ENCODE results near the gene TBC1D9. TPM values are rescaled to one million over a fixed set of nuclear protein-coding genes. Genes with fewer than 3 reads are reported as not detected.
A peak's percentile ranks its signal among the peaks of the same experiment; 100 is the strongest.
"Not testable (repeated sequence)": the region's sequence is repeated elsewhere in the genome, so short reads cannot be mapped to it uniquely, and the experiment has no call there.

The TBC1D9 gene
- total RNA-seq, 2 experiments from 2014 or later: 0.20 to 0.33 TPM

GRCh38 chr4:140790765-140791164 is 34.6 kb upstream of the TBC1D9 start:
- Histone ChIP-seq H3K27ac (ENCODE audit: low read depth in 1 of 2, low read length in 2 of 2) (no peak overlapping the region), H3K36me3 (ENCODE audit: insufficient read depth, low read length) (no peaks in the 10 kb centered on the region), H3K4me1 (ENCODE audit: insufficient read depth, low read length) (no peaks in the 10 kb centered on the region), H3K27me3 (ENCODE audit: control insufficient read depth in 1 of 2, insufficient read depth in 2 of 2, low read length in 2 of 2) (peaks cover 0 to 5% of the 10 kb centered on the region in 2 experiments), H3K9me3 (ENCODE audit: control insufficient read depth in 1 of 2, insufficient read depth in 1 of 2, low read length in 2 of 2) (peaks cover 0 to 10% of the 10 kb centered on the region in 2 experiments), H3K4me3 (ENCODE audit: low read length) (no peak overlapping the region)
- Mint-ChIP-seq H3K4me1 (ENCODE audit: low read depth) (no peaks in the 10 kb centered on the region), H3K27me3 (peaks cover 16% of the 10 kb centered on the region), H3K27ac (no peak overlapping the region), H3K4me3 (no peak overlapping the region), H3K9me3 (no peaks in the 10 kb centered on the region), H3K36me3 (ENCODE audit: low read depth) (no peaks in the 10 kb centered on the region)
- no peak for TF ChIP-seq CTCF (IDR thresholded peaks at IDR 0.05)
- ChIA-PET CTCF (no interaction called here), POLR2A (no interaction called here)
- DNase-seq (peak in 3 of 14 experiments; percentile 35 to 65 (median 55)), ATAC-seq (ENCODE audit: poor library complexity) (no peak)
- intact Hi-C loops (cut with DNase I, micrococcal nuclease): no loop called here

GRCh38 chr4:140790171-140790570 is 34.0 kb upstream of the TBC1D9 start:
- Histone ChIP-seq H3K36me3 (ENCODE audit: insufficient read depth, low read length) (no peaks in the 10 kb centered on the region), H3K4me3 (ENCODE audit: low read length) (no peak overlapping the region), H3K9me3 (ENCODE audit: control insufficient read depth in 1 of 2, insufficient read depth in 1 of 2, low read length in 2 of 2) (peaks cover 0 to 10% of the 10 kb centered on the region in 2 experiments), H3K27ac (ENCODE audit: low read depth in 1 of 2, low read length in 2 of 2) (peak overlapping the region in 1 of 2 donors; percentile 31), H3K27me3 (ENCODE audit: control insufficient read depth in 1 of 2, insufficient read depth in 2 of 2, low read length in 2 of 2) (peaks cover 0 to 5% of the 10 kb centered on the region in 2 experiments), H3K4me1 (ENCODE audit: insufficient read depth, low read length) (no peaks in the 10 kb centered on the region)
- no peaks in the 10 kb centered on the region for H3K9me3 Mint-ChIP-seq
- no peaks in the 10 kb centered on the region for H3K36me3 Mint-ChIP-seq (ENCODE audit: low read depth)
- H3K27ac Mint-ChIP-seq: no peak overlapping the region
- no peaks in the 10 kb centered on the region for H3K4me1 Mint-ChIP-seq (ENCODE audit: low read depth)
- H3K4me3 Mint-ChIP-seq: no peak overlapping the region
- CTCF ChIA-PET: no interaction called here
- DNase-seq: no peak
- POLR2A ChIA-PET: no interaction called here
- no peak for TF ChIP-seq CTCF (IDR thresholded peaks at IDR 0.05)
- no peak for ATAC-seq (ENCODE audit: poor library complexity)
- H3K27me3 Mint-ChIP-seq: peaks cover 16% of the 10 kb centered on the region
- intact Hi-C loops (cut with DNase I, micrococcal nuclease): no loop called here

- Mint-ChIP-seq H3K9me3 (no peaks in the 10 kb centered on the region), H3K4me3 (no peak overlapping the region), H3K27ac (no peak overlapping the region), H3K4me1 (ENCODE audit: low read depth) (no peaks in the 10 kb centered on the region), H3K36me3 (ENCODE audit: low read depth) (no peaks in the 10 kb centered on the region), H3K27me3 (peaks cover 16% of the 10 kb centered on the region)
- TF ChIP-seq CTCF (IDR thresholded peaks at IDR 0.05): no peak
- DNase-seq (peak in 3 of 14 experiments; percentile 15 to 61 (median 46)), ATAC-seq (ENCODE audit: poor library complexity) (no peak)
- Histone ChIP-seq H3K36me3 (ENCODE audit: insufficient read depth, low read length) (no peaks in the 10 kb centered on the region), H3K9me3 (ENCODE audit: control insufficient read depth in 1 of 2, insufficient read depth in 1 of 2, low read length in 2 of 2) (peaks cover 0 to 10% of the 10 kb centered on the region in 2 experiments), H3K27me3 (ENCODE audit: control insufficient read depth in 1 of 2, insufficient read depth in 2 of 2, low read length in 2 of 2) (peaks cover 0 to 5% of the 10 kb centered on the region in 2 experiments), H3K4me1 (ENCODE audit: insufficient read depth, low read length) (no peaks in the 10 kb centered on the region), H3K27ac (ENCODE audit: low read depth in 1 of 2, low read length in 2 of 2) (no peak overlapping the region), H3K4me3 (ENCODE audit: low read length) (no peak overlapping the region)
- CTCF ChIA-PET: no interaction called here
- POLR2A ChIA-PET: no interaction called here
- intact Hi-C loops (cut with DNase I, micrococcal nuclease): no loop called here
Measured at GRCh38 chr4:140789759-140790158, 33.6 kb upstream of the TBC1D9 start.

- H3K9me3 Mint-ChIP-seq; H3K4me1 Mint-ChIP-seq (ENCODE audit: low read depth); CTCF ChIA-PET; H3K27ac ChIP-seq (ENCODE audit: low read depth in 1 of 2, low read length in 2 of 2); H3K4me1 ChIP-seq (ENCODE audit: insufficient read depth, low read length); H3K4me3 ChIP-seq (ENCODE audit: low read length); POLR2A ChIA-PET; ATAC-seq (ENCODE audit: poor library complexity); H3K27ac Mint-ChIP-seq; H3K4me3 Mint-ChIP-seq; H3K9me3 ChIP-seq (ENCODE audit: control insufficient read depth in 1 of 2, insufficient read depth in 1 of 2, low read length in 2 of 2); DNase-seq; intact Hi-C loops (cut with DNase I, micrococcal nuclease); H3K27me3 Mint-ChIP-seq; H3K27me3 ChIP-seq (ENCODE audit: control insufficient read depth in 1 of 2, insufficient read depth in 2 of 2, low read length in 2 of 2); H3K36me3 ChIP-seq (ENCODE audit: insufficient read depth, low read length); H3K36me3 Mint-ChIP-seq (ENCODE audit: low read depth): not testable (repeated sequence)
Measured at GRCh38 chr4:140782787-140783186, 26.6 kb upstream of the TBC1D9 start.

All from CD4-positive, alpha-beta T cell (primary cell).